CD4-positive, alpha-beta T cell treated with Interleukin-4 for 4 hours (primary cell): ENCODE data around the gene SUFU.
"Not testable (repeated sequence)": the region's sequence is repeated elsewhere in the genome, so short reads cannot be mapped to it uniquely, and the experiment has no call there.

ENCODE experiments used
- DNase-seq: peaks from one replicate; pipeline ENCODE4 v3.0.0-alpha.2; 2020

SUFU gene

DNA sequence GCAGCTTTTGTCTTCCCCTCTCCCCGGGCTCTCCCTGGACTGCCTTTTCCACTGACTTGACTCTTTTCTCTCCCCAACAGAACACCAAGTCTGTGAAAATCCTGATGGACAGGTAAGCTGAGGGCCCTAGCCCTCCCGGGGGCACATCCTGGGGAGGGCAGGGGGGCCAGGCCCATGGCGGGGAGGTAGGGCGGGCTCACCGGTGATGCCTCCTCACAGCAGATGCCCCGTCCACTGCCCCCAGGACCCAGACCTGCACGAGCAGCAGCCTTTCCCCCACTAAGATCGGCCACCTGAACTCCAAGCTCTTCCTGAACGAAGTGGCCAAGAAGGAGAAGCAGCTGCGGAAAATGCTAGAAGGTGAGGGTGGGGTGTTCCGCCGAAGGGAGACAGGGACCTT is 152.3 kb downstream of the SUFU start:
- no peak for DNase-seq

GRCh38 chr10:102656791-102657371 is 153.1 kb downstream of the SUFU start:
- no peak for DNase-seq

DNA sequence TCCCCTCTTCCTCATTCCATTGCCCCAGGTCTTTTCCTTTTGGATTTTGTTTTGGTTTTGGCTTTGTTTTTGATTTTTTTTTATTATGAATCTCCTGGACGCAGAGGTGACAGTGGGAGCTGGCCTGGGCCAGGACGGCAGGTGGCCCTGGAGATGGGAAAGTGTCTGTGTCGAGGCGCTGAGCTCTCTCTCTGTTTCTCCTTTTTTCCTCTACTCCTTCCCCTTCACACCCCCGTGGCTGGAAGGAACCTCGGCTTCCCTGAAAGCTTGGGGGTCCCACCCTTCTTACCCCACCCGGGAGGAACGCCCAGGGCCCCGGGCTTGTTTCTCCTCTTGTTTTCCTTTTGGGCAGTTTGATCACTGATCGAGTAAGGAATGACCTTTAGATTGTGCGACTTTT is 153.7 kb downstream of the SUFU start:
- no peak for DNase-seq

- DNase-seq, result no peak
Measured at GRCh38 chr10:102657984-102658724, 154.4 kb downstream of the SUFU start.

DNA sequence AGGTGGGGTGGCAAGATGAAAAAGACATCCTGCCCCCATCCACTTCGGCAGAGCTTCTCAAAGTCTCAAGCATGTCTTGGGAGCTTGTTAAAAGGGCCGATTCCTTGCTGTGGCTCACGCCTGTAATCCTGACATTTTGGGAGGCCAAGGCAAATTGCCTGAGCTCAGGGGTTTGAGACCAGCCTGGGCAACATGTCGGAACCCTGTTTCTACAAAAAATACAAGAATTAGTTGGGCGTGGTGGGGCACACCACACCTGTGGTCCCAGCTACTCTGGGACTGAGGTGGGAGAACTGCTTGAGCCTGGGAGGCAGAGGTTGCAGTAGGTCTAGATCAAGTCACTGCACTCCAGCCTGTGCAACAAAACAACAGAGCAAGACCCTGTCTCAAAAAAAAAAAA is 155.0 kb downstream of the SUFU start:
- DNase-seq, result no peak

DNA sequence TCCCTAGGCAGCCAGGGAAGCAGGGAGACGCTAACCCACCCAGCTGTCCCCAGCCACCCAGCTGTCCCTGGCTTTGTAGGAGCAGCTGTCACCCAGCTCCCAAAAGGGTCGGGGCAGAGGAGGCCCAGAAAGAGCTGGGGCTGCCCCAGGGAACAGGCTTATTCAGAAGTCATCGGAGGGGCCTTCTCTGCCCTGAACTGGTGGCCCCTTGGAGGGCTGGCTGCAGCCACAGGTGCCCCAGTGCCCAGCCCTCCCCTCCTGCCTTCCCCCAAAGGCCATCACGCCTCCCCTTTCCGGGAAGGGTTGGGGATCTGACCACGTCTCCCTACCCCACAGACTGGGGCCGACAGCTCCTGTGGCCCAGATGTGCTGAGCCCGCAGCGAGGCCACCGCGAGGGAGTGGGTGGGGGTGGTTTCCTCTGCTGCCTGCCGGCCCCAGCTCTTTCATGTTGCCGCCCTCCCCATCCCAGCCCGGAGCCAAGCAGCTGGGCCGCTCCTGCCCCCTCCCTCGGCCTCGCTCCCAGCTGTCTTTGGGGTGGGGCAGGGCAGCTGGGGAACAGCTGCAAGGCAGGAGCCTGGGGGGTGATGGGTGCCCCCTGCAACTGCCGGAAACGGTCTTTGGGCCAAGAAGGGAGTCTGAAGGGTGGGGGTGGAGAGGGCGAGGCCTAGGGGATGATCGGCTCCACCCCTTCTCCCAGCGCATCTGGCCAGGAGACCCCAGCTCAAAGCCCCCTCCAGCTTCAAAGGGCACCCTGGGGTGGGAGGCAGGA is 157.3 kb downstream of the SUFU start:
- peak; percentile 53 for DNase-seq

GRCh38 chr10:102661658-102662028 is 157.9 kb downstream of the SUFU start:
- DNase-seq, result no peak

- no peak for DNase-seq
Measured at GRCh38 chr10:102665904-102666509, 162.2 kb downstream of the SUFU start.

GRCh38 chr10:102667411-102667810 is 163.6 kb downstream of the SUFU start:
- not testable (repeated sequence) for DNase-seq

DNA sequence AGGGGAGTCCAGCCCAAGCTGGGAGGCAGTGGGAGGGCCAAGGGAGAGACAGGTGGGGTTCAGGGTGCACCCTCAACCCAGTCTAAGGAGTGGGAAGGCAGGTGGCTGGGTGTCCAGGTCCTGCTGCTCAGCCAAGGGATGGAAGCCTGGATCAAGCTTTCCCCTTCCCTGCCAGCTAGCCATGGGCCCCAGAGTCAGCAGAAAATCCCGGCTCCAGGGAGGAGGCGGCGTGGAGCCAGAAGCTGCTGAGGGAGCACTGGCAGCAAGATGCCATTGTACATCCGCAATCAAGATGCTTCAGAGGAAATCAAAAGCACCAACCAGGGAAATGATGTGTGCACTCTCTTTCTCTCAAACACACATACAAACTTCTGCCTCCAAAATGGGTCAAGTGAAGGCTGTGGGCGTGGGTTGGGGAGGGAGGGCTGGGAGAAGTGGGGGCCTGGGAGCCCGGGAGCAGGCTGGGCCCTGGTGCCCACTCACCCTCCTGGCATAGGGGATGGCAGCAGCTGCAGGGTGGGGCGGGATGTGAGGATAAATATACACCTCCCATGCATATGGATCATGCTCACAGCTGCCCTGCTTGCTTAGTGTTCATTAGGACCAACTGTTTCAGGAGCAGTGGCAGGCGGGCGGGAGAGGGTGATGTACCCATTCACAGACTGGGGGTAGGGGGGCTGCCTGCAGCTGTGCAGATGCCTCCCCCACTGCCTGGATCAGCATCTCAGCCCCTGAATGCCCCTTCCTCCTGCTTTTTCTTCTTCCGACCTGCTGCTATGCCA is 164.7 kb downstream of the SUFU start:
- no peak for DNase-seq

- DNase-seq, result no peak
Measured at GRCh38 chr10:102669206-102670064, 165.7 kb downstream of the SUFU start.

GRCh38 chr10:102670065-102670670 is 166.4 kb downstream of the SUFU start:
- no peak for DNase-seq

DNA sequence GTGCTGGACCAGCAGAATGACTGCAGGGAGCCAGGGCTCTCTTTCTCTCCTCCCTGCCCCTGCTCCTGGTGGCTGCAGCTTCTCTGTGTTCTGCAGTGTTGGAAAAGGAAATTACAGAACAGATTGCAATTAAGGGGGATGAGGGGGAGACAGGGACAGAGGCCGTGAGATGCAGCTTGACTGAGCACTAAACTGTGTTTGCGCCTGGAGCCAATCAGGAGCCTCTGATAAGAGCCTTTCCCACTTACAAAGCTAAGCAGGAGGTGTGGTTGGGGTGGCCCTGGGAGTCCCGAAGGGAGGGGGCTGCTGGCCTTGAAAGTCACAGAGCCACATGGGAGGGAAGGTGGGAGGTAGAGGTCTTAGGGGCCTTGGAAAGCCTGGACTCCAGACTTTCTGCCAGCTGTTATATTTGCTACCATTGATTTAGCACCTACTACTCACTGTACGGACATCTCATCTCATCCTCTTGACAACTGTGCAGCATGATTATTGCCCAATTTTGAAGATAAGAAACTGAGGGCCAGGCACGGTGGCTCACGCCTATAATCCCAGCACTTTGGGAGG is 167.2 kb downstream of the SUFU start:
- DNase-seq, result no peak

GRCh38 chr10:102673236-102673818 is 169.6 kb downstream of the SUFU start:
- DNase-seq, result no peak

- peak; percentile 88 for DNase-seq
Measured at GRCh38 chr10:102673819-102674511, 170.2 kb downstream of the SUFU start.

DNA sequence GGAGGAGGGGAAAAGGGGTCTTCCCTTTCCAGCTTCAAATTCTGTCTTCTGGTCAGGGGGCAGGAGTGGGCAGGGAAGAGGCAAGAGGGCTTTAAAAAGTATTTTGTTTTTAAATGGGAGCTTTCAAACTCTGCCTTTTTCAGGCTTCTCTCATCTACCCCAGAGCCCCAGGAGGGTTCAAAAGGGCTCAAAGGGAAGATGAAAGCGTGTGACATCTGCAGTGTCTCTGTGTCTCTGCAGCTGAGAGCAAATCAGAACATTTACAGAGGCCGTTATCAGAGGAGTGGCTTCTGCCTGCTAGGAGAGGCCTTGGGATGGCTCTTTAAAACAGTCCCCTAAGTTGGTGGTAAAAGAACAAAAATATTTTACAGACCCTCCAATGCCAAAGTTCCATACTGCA is 170.8 kb downstream of the SUFU start:
- peak; percentile 41 for DNase-seq

DNA sequence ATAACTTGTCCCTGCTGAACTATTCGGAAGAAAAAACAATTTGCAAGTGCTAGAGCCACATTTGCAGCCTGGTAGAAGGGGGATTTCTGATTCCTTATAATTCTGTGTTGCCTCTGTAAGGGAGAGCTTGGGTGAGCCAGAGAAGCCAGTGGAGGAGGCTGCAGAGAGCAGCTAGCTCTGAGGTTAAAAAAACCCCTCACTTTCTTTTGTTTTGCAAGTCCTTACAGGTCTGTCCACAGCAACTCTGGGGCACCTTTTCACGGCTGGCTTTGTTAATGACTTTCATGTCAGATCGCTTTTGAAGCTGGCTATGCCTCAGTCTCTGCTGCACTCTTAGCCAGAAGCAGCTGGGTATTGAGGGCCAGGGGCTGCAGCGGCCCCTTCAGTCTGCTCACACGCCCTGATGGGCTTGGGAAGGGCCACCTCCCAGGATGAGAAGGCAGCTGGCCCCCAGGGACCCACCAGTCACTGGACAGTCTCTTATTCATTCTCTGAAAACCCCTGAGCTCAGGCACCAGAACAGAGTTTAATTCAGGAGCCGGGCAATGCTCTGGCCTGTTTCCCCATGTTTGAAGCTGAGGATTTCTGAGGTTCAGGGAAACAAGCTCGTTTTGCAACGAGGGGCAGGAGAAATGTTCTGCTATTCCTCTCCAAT is 171.4 kb downstream of the SUFU start:
- no peak for DNase-seq

DNA sequence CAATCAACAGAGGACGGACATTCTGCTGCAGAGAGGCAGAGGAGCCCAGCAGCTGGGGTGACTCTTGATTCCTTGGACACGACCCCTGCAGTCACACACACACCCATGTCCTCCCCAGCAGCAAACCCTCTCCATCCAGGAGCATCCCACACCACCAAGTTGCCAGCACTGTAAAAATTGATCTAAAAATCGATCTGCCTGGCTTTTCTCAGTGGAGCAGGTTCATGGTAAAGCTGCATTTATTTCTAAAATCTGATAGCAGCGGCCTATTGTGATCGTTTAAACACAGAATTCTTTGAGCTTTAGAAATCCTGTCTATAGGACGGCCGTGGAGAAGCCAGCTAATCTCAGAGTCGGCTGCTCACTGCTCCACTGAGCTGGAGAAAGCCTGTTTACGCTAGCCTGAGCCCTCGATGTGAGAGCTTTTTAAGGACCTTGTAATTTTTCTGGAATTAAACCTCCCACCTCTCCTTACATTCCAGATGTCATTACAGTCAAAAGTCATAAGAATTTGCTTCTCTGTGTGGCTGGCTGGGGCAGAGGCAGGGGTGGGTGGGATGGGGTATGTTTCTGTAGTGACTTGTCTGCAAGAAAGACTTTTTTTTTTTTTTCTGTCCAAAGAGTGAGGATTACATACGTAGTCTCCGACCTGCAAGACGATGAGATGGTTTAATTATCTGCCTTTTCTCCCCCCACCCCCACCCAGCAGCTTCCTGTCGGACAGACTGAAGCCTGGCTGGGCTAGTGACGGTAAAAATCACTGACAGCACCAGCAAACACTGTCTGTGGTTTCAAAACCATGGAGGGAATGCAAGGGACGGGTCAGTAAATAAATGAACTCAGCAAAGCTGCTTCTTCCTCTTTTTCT is 172.1 kb downstream of the SUFU start:
- DNase-seq, result no peak
